HT1080 (cell line): ENCODE data around the gene ACYP1. TPM values are rescaled to one million over a fixed set of nuclear protein-coding genes. Genes with fewer than 3 reads are reported as not detected.
"Not testable (repeated sequence)": the region's sequence is repeated elsewhere in the genome, so short reads cannot be mapped to it uniquely, and the experiment has no call there.

Experiments used
- DNase-seq: peaks from one replicate; pipeline ENCODE4 v3.0.0-alpha.2; 2015; ENCODE audit warnings: low read depth
- total RNA-seq: library from RNA; depleted of rRNA; stranded (reverse); fragments of >200 nt; shearing (Covaris generic); gene quantifications from 2 replicates; pipeline ENCODE4 v1.2.3, GENCODE V29; 2014

Gene ACYP1
- total RNA-seq, 1 experiment from 2014 or later, result 25.9 TPM

DNA sequence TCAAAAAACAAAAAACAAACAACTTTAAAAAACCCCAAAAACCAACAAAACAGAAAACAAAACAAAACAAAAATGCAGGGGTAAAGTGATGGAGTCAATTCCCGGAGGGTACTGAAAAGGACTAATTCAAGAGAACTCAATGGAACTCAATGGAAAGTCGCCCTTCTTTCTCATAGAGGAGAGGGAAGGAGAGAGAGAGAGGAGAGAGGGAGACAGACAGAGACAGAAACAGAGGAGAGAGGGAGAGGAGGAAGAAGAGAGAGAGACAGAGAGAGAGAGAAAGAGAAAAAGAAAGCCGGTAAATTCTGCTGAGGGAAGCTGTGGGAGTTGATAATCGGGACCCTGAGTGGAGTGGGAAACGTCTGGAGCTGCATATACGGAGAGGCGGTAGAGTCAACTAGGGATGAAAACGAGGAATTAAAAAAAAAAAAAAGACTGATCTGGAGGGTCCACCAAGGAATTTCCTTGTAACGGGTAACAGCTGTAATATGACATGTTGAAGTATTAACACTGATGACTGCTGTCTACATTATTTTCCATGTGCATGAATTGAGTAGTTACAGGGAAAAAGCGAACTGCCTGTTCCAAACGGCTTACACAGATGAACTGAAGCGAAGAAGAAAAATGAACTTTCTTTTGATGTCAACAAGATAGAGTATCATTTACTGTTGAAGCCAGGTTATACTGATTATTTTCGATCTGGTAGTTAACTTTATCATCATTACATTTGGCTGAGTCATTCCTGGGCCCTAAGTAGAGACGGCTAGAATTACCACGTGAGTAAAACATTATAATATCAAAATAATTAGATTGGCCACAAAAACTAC, 4.7 kb upstream of the ACYP1 start:
- DNase-seq, result peak; percentile 3

DNA sequence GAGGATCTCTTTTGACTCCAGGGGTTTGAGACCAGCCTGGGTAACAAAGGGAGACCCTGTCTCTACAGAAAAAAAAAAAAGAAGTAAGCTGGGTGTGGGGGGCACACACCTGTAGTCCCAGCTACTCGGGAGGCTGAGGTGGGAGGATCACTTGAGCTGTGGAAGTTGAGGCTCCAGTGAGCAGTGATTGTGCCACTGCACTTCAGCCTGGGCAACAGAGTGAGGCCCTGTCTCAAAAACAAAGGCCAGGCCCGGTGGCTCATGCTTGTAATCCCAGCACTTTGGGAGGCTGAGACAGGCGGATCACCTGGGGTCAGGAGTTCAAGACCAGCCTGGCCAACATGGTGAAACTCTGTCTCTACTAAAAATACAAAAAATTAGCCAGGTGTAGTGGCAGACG, 3.9 kb upstream of the ACYP1 start:
- DNase-seq, result not testable (repeated sequence)

DNA sequence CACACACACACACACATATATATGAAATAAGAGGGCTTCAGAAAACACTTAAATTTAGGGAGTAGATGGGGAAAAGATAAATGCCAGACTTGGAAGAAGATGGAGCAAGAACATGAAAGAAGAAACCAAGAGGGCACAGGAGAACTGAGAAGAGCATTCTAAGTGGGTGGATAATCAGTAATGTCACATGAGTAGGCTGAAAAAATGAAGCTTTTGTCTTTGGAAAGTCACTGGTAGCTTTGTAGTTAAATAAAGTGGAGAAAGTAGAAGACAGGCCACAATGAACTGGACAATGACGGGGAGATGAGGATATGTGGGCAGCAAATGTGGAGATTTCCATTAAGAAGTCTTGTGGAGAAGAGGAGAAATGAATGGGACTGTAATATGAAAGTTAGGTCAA, 3.4 kb upstream of the ACYP1 start:
- no peak for DNase-seq

DNA sequence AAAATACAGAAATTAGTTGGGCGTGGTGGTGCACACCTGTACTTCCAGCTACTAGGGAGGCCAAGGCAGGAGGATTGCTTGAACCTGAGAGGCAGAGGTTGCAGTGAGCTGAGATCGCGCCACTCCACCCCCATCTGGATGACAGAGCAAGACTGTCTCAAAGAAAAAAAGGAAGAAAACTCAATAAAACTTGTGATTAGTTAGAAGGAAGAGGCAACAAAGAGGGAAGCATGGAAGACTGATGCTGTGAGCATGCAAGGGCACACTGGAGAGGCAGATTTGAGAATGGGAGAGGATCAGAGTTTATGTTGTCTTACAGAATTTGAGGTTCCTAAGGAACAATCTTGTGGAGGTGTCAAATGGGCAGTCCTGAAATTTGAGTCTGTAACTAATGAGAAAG, 2.9 kb upstream of the ACYP1 start:
- no peak for DNase-seq

DNA sequence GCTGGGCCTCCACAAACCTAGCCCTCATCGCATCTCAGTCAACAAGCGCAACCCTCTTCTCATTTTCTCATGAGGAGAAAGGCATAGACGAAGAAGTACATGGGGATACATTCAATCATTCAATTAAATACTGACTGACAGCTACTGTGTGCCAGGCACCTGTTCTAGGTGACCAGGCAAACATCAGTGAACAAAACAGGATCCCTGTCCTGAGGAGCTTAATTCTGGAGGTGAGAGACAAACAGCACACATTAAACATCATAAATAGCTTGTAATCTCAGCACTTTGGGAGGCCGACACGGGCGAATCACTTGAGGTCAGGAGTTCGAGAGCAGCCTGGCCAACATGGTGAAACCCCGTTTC, 362 bp upstream of the ACYP1 start:
- no peak for DNase-seq

DNA sequence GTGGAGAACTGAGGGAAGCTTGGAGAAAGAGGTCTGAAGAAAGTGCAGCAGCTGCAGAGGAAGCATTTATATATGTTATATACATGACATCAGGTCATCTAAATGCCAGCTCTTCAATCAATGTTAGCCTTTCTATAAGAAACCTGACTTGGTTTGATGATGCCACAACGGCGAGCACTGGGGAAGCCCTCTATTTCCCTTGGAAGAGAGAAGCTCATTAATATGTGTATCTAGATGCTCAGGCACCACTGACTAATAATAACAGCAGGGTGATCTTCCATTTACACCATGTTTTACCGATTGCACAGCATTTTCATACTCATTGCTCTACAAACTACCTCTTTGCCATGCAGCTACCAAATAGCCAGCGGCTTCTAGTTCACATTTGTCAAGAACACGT, 811 bp downstream of the ACYP1 start:
- no peak for DNase-seq

DNA sequence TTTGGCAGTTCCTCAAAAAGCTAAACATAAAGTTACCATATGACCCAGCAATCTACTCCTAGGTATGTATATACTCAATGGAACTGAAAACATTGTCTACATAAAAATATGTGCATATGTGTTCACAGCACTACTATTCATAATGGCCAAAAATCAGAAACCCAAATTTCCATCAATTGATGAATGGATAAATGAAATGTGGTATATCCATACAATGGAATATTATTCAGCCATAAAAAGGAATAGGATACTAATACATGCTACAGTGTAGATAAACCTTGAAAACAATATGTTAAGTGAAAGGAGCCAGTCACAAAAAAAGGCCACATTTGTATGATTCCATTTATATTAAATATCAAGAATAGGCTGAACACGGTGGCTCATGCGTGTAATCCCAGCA, 3.4 kb downstream of the ACYP1 start:
- DNase-seq, result no peak

DNA sequence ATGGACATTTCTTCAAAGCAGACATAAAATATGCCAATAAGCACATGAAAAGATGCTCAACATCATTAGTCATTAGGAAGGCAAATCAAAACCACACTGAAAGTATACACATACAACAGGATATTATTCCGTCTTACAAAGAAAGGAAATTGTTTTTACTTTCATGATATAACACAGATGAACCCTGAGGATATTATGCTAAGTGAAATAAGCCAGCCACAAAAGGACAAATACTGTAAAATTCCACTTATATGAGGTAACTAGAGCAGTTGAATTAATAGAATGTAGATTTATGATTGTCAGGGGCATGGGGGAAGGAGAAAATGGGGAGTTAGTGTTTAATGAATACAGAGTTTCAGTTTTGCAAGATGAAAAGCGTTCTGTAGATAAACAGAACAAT, 4.2 kb downstream of the ACYP1 start:
- DNase-seq, result no peak

DNA sequence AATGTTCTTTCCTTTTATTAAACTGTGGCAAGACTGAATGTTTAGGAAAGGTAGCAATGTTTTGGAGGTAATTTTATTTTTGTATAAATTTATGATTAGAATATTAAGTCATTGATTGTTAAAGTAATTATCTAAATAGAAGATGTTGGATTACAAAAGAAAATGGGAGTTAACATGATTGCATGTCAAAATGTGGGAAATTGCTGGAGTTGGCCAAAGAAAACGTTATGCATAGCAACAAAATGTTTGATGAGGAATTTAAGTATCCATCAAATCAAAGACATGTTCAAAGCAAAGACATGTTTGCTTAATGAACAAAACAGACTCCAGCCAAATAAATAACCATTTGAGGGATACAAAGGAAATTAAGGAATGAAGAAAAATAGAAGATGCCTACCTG, 9.4 kb downstream of the ACYP1 start:
- no peak for DNase-seq

DNA sequence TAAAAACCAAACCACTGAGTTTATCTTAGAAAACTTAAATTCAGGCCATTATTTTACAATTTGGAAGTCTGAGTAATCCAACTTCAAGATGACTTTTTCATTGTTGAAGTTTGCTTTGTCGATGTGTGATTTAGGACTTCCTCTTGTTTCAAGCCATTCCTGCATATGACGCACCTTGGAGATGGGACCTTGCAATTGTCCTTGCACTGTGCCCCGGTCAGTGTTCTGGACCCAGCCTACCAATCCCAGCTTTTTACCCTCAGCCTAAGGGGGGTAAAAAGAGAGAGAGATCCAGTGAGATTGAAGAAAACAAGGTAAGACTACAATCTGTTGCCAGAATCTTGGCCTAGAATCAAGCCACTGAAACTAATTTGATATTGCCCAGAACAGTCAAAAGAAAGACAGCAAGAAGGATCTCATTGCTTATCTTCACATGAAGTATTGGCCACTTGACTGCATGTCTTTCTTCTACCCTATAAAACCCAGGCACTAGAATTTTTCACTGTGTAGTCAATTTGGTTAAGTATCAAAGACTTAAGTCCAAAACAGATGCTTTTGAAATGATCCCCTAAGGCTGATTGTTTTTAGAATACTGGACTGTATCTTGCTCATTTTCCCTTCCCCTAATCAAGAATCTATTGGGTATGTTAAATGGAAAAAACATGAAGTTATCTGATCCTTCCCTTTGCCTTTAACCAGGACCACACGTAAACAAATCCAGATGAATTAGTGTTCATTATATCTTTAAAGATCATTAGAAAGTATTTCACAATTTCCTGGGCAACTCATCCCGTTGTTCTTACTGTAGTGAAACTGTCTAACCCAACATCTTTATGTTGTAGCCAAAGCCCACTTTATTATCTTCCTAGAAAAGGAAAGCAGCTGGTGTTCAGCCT, 10.2 kb downstream of the ACYP1 start:
- no peak for DNase-seq

DNA sequence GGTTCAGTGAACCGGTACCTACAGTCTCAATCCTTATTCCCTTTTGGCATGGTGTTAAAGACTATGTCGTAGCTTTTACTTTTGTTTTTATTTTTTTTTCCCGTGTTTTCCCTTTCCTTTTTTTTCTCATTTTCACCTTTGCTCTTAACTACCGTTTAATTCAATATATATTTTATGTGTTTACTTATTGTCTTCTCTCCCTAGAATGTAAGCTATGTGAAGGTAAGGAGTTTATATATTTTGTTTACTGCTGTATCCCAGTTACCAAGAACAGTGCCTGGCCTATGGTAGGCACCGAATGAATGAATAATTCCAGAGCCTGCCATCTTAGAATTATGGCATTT, 12.3 kb downstream of the ACYP1 start:
- DNase-seq, result no peak

DNA sequence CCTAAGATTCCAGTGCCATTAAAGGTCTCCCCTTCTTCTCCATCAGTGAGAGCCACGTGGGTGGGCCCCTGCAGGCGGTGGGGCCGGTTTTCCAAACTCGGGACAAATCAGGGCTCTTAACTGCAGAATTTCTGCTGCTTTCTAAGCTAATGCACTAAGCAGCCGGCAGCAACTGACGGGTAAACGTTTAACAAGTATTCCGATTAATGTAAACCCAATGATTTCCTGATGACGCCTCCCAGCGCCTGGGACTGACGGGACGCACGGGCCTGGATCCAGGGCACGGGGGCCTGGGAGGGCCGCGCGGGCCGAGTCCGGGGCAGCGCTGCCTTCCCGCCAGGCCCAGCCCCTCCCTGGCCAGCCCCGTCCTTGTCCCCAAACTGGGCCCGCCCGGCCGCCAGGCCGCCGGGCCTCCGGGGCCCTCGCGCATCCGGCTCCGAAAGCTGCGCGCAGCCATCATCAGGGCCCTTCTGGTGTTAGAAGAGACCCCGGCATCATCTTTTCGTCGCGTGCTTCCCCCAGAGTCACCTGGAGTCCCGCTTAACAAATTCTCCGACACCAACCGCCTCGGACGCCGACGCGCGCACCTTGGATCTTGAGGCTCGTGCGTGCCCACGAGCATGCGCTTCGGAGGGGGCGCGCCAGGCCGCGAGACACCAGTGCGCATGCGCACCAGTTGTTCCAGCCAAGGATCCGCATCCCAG, 12.8 kb downstream of the ACYP1 start, which contains the start of gene MLH3:
Gene MLH3 (minus strand): TSS at position 616 of the 704 bp plus-strand sequence. CDS start 1,812 bp downstream, outside the sequence.
- DNase-seq, result peak; percentile 56

DNA sequence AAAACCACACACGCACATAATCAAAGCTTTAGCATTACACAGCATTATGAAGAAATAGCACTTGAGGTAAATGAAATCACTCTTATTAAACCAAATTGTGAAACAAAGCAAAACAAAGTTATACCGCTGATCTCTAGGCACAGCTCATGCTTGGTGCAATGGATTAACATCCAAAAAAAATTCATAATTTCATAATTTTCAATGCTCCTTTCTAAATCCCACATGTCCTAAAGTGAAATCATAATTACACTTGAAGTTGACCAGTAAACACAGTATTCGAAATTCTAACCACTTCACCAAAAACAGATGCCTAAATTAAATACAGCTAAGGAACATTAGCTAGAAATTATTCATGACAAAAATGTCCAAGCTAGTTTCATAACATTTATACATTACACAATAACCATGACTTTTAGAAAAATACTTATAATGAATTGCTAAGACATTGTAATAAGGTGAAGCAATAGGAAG, 14.1 kb downstream of the ACYP1 start:
- DNase-seq, result no peak

DNA sequence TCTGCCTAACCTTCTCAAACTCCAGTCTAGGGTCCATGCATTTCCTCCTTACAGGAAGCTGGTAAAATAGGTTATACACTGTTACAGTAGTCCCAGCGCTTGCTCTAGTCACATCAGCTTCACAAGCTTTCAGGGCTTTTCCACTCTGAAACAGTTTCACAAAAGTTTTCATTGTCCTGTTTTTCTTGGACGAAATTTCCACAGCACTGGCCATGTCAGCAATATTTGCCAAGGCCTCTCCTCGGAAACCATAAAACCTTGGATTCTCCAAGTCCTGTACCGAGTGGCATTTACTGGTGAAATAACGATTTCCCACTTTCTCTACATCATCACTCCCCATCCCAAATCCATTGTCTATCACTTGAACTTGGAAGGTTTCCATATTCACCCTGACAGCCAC, 14.7 kb downstream of the ACYP1 start:
- DNase-seq, result no peak

DNA sequence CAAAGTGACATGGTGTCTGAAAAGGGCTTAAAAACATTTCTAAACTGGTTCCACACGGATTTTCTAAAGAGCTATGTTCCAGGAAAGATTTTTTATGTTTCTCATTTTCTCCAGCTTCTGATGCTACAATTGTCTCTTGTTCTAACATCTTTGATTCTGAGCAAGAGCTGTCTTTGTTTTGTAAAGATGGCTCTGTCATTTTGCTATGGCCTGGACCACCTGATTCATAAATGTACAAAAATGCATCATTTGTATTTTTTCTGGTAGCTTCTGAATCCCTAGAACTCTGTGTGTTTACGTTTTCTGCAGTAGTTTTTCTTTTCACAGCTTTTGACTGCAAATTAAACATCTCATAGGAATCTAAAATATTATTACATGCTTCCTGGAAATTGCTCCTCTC, 15.7 kb downstream of the ACYP1 start:
- DNase-seq, result no peak

DNA sequence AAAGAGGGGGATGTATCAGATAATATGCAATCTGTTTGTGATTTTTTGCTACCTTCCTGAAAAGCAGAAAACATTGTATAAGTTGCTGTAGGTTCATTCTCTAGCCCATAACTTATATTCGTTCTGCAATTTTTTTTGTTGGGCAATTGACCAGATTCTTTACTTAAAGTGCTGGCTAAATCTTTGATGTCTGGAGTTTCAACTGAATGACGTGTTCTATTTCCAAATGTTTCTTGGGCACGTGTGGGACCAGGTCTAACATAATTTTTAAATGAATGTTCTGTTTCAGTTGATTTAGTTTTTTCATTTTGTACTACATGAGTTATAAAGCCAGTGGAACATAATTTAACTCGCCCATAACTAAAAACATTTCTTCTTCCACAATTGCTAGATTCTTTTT, 16.3 kb downstream of the ACYP1 start:
- no peak for DNase-seq

DNA sequence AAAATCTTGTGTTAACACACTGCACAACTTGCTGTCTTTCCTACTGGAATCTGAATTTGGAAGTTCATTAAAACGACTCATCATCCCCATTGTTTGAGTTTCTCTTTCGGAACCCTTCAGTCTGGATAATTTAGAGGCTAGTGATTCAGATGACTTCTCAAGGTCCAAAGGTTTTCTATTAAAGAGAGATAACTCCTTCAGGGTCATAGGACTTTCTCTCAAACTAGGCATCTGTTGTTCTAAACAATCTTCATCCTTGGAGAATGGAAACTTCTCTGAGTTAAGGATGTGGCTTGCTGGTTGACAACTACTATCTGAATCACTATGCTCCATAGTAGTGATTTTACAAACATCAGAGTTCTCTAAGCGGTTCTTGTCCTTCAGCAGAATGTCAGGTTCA, 16.9 kb downstream of the ACYP1 start:
- peak; percentile 28 for DNase-seq

DNA sequence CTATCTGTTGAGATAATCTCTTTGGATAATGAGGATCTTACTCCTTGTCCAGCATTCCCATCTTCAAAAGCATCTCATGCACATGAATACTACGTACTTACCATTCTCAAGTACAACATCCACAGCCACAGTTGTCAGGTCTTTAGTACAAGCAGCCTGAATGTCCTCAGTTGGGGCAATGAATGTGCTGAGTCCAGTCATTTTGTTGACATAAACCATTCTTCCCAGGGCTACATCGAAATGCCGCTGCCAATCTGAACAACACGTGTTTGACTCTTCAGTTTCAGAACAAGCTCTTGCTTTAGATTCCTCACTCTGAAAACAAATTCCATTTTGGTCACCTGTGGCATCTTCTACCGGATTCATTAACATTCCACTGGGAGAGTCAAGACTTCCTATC, 17.5 kb downstream of the ACYP1 start:
- DNase-seq, result no peak

DNA sequence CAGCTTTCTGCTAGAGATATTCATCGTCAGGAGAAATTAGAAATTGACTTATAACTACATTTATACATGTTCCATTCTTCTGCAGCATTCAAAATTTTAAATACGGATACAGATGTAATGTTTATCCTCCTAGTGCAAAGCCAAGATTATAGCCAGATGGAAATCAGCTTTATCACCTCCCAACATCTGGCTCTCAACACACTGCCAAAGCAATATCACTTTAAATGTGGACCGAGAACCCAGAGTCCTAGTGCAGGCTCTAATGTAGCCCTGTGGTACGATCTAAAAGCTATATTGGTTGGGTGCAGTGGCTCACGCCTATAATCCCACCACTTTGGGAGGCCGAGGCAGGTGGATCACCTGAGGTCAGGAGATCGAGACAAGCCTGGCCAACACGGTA, 19.1 kb downstream of the ACYP1 start:
- no peak for DNase-seq

DNA sequence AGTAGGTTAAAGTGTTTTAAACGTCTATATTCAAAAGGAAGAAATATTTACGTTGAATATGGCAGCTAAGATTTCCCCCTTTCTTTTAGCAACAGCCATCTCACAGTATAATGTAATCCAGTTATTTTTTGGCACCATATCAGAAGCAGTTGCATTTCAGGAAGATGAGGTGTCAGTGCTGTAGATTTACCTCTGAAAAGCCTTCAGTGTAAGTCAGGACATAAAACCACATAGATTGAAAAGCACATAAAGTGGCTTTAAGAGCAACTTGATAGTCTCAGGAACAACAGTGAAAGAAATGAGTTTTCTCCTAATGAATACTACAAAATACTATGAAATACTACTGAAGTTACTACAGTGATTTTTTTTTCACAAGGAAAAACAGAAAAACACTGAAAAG, 19.5 kb downstream of the ACYP1 start:
- DNase-seq, result peak; percentile 84

DNA sequence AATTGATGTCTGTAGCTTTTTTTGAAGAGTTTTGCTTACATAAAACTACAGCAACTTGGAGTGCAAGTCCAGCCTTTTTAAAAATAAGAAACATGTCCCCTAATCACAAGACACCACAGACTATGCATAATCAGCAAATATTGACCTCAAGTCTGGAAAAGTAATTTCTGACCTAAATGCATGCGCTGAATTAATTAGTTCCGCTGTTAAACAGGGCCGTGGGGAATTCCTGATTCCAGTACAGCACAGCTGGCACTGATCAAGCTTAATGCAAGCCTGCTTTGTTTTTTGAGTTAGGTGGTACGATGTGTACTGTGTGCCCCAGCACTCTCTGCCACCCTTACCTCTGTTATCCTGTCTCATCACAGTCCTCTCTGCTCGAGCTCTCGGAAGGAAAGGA, 21.8 kb downstream of the ACYP1 start:
- DNase-seq, result no peak

DNA sequence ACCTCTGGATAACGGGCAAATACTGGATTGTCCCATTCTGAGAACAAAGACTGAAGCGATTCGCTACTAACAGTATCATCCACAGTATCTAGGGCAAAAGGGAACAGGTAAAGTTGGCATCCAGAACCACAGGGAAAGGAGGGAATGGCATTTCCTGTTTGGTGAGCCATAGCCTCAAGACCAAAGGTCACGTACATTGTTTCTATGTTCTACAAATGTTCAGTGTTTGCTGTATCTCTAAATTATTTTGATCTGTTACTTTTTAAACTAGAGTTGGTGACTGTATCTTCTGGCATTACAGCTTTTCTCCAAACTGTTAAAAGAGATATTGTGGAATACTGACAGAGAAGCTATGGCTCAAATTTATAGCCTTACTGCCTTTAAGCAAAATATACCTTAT, 22.2 kb downstream of the ACYP1 start:
- DNase-seq, result peak; percentile 69
